ENCODE data around the gene C13orf46.
"Not testable (repeated sequence)": the region's sequence is repeated elsewhere in the genome, so short reads cannot be mapped to it uniquely, and the experiment has no call there.

The C13orf46 gene

DNA sequence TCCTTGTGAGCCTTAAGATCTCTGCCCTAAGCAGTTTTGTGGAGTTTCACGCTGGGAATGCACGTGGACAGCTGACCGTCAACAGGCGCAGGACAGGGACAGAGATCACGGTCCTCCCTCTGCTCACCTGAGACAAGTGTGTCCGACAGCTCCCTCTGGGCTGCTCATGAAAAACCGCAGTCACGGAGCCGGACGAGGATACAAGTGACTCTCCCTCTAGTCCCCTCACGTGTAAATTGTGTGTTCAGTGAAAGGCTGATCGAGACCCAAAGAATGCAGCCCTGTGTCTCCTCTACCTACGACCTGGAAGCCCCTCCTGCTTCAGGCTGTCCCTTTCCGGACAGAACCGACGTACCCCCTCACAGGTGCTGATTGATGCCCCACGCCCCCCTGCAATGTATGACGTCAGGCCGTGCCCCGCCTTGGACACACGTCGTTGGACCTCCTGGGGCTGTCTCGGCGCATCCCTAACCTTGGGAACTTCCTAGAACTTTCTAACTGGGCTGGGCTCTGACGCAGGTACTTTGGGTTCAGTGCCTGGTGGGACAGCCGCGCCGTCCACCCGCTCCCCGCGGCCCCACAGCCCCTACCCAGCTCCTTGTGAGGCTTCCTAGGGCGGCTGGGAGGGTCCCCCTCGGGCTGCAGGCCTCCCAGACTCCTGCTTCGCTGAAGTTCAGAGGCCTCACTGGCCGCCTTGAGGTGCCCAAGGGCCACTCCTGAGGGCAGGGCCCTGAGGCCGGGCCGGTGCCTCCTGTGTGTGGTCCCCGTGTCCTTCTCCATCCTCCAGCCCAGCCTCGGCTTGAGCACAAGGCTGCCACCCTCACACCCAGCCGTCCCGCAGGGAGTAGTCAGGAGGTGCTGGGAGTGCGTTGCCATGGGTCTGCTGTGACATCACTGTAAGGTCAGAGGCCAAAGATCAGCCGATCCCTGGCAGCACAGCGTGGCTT is at the start of gene C13orf46:
Gene C13orf46 (minus strand): TSS at position 859 of the 947 bp plus-strand sequence. CDS start 79 bp downstream, at position 780.
- DNase-seq = no peak

GRCh38 chr13:114022876-114023275 is 49.0 kb upstream of the C13orf46 start:
- no peak for DNase-seq

- no peak for DNase-seq
Measured at GRCh38 chr13:114022309-114022669, 48.4 kb upstream of the C13orf46 start.

GRCh38 chr13:114021464-114022308 is 47.8 kb upstream of the C13orf46 start:
- no peak for DNase-seq

DNA sequence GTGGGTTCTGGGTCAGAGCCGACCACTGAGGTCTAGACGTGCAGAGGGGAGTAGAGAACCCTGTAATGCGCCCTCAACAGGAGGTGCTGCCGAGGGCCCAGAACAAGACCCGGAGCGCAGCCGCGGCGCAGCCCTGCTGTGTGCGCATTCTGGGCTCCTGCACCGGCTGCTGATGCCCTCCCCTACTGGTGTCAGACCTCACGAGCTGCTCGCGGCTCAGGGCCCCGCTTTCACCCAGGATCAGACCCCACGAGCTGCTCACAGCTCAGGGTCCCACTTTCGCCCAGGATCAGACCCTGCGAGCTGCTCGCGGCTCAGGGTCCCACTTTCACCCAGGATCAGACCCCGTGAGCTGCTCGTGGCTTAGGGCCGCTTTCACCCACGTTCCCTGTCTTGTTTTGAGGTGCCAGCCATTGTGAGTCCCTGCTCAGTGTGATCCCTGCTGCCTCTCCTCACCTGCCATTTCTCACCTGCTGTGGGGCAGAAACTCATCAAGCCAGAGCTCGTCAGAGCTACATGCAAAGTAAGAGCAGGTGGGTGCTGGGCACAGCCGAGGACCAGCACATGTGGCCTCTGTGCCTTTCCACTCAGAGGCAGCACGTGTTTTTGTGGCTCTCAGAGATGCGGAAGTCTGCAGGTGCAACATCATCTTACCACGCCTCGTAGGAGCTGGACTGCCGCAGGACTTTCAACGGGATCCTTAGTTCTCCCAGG is 47.0 kb upstream of the C13orf46 start:
- no peak for DNase-seq

DNA sequence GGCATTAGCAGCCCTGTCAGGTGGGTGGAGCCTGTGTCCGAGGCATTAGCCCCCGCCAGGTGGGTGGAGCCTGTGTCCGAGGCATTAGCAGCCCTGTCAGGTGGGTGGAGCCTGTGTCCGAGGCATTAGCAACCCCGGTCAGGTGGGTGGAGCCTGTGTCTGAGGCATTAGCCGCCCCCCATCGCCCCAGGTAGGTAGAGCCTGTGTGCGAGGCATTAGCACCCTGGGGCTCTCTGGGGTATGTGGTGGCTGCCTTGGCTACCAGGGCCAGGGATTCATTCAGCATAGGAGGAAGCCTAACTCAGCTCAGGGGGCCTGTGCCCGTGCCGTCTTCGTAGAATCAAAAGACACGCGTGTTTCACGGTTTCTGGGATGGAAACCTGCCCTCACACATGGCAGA is 46.3 kb upstream of the C13orf46 start:
- DNase-seq = not testable (repeated sequence)

DNA sequence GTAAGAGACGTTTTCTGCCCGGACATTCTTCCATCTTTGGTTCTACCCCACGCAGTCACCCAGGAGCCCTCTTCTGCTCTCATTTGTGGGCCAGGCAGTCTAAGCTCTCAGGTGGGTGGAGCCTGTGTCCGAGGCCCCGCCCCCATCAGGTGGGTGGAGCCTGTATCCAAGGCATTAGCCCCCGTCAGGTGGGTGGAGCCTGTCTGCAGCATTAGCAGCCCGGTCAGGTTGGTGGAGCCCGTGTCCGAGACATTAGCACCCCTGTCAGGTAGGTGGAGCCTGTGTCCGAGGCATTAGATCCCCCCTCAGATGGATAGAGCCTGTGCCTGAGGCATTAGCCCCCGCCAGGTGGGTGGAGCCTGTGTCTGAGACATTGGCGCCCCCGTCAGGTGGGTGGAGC is 45.5 kb upstream of the C13orf46 start:
- no peak for DNase-seq

DNA sequence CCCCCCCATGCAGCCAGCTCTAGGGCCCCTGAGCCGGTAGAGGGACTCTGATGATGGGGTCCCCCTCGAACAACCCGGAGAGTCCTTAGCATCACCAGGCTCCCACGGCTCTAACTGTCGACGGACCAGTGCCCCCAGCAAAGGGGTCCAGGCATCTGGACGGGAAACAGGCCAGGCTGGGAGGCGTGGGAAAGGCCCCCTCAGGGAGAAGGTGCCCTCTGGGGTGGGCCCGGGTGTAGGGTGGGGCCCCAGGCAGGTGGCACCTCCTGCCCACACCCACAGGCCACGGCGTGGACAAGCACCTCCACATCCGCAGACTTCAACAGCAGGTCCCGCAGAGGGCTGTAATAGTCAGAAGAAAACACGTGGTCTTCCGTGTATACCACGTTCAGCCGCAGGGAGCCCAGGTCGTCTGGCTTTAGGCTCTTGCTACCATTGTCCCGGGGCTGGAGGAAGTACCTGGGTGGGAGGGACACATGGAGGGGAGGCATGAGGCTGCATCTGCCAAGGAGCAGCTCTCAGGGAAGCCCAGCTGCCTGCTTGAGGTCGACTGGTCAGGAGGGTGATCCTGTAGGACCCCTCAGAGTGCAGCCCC is 44.7 kb upstream of the C13orf46 start:
- no peak for DNase-seq

DNA sequence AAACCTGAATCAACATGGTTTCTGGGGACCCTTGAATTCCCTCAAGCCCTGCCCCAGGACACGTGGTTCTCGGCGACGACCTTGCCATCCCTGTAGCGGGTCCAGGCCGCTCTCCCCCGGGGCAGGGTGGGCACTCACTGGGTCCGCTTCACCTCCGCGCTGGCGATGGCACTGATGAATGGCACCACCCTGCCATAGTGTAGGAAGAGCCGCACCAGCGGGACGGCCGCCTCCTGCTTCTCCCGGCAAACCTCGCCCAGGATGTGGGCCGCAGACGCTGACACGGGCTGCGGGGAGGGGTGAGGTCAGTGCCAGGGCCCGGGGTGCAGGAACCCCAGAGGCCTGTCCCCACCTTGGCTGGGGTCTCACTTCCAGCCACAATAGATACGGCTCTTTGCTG is 44.1 kb upstream of the C13orf46 start:
- DNase-seq = no peak

GRCh38 chr13:114017028-114017630 is 43.3 kb upstream of the C13orf46 start:
- DNase-seq = no peak

- no peak for DNase-seq
Measured at GRCh38 chr13:114016321-114017027, 42.6 kb upstream of the C13orf46 start.

DNA sequence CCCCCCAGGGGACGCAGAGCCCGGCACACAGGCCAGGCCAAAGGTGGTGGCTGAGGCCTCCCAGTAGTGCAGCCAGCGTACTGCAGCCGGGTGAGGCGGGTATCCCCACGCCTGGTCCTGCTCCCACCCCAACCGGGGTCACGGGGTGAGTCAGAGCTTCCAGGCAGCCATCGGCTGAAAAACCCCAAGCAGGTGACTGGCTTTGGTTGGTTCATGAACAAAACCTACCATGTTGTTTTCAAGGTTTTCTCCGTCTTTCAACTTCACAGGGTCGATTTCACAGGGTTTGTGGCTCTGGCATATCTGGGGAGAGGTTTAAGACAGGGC is 42.1 kb upstream of the C13orf46 start:
- no peak for DNase-seq

DNA sequence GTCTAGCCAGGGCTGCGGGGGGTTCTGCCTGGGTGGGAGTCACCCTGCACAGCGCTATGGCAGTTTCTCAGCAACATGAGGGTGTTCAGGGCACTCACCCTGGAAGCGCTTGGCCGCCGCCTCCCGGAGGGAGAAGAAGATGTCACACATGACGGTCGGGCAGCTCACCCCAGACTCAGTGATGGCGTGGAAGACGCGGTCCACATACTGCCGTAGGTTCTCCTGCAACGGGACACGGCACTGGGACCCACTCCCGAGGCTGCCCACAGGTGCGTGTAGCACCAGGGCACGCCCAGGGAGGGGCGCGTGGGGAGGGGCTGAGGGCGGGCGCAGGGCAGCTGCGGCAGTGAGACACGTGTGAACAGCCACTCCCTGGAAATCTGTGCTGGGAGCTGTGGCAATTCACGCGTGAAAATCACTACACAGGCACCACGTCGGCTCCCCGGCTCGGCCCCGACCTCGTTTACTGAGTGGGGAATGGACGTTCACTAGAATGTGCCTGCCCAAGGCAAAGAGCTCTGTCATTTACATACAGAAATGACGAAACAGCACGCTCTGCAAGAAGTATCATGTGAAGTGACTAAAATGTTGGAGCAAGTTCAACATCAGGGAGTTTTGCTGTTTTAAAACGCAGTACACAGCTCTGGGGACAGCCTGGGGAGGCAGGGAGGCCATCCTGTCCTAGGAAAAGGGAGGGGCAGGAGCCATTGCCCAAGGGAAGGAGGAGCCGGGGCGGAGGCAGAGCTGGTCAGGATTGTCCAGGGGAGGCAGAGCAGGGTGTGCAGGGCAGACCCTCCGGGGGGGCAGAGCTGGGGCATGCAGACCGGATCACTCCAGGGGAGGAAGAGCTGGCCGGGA is 41.5 kb upstream of the C13orf46 start:
- no peak for DNase-seq

DNA sequence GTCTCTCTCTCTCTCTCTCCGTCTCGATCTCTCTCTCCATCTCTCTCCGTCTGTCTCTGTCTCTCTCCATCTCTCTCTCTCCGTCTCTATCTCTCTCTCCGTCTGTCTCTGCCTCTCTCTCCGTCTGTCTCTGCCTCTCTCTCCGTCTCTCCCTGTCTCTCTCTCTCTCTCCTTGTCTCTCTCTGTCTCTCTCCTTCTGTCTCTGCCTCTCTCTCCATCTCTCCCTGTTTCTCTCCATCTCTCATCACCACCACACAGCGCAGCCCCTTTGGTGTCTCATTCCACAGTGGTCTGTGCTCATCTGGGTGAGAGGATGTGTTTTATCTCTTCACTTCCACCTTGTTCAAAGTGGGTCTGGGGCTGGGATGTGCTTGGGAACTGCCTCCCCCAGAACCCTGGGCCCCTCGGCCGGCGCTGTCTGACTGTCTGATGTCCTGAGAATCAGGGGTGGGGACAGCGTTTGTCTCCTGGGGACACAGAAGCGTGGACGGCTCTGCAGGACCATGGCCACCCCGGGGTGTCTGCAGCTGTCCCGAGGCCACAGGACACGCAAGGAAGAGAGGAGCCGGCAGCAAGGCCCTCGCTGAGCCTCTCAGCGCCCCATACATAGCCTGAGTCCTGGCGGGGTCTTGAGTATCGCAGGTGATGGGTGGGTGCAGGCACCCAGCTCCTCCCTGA is 40.2 kb upstream of the C13orf46 start:
- no peak for DNase-seq

DNA sequence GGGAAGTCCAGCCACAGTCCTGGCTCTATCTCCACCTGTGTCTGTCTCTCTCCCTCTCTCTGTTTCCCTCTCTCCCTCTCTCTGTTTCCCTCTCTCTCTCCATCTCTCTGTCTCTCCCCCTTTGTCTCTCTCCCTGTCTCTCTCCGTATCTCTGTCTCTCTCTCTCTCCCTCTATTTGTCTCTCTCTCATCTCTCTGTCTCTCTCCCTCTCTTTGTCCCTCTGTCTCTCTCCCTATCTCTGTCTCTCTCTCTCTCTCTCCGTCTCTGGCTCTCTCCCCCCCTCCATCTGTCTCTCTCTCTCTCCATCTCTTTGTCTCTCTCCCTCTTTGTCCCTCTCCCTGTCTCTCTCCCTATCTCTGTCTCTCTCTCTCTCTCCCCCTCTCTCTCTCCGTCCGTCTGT is 39.5 kb upstream of the C13orf46 start:
- no peak for DNase-seq

DNA sequence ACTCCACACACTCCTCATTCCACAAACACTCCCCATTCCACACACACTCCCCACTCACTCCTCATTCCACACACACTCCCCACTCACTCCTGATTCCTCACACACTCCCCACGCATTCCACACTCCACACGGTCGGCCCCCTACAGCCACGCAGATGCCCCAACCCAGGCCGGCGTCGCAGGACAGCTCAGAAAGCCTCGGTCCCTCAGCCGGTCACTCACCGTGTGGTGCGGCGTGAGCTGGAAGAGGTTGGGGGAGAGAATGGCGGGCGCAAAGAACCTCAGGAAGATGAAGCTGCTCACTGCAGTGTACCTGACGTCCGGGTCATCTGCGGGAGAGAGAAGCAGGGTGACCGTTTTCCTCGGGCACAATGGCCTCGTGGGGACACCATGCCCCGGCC is 39.0 kb upstream of the C13orf46 start:
- DNase-seq = no peak

GRCh38 chr13:114012141-114012540 is 38.3 kb upstream of the C13orf46 start:
- DNase-seq = no peak

GRCh38 chr13:114011226-114011625 is 37.4 kb upstream of the C13orf46 start:
- DNase-seq = no peak

GRCh38 chr13:114010401-114011101 is 36.7 kb upstream of the C13orf46 start:
- DNase-seq = no peak
